Umbilical cord (tissue), 2 donors: ENCODE results near the gene LOXL1. TPM values are rescaled to one million over a fixed set of nuclear protein-coding genes. Genes with fewer than 3 reads are reported as not detected.

Source experiments
- DNase-seq: peaks from one replicate; pipeline ENCODE4 v3.0.0-alpha.2; 2015; ENCODE audit warnings: low spot score
- total RNA-seq: library from RNA; depleted of rRNA; stranded (reverse); fragments of >200 nt; gene quantifications from one replicate; pipeline ENCODE4 v1.2.3, GENCODE V29; 2014; ENCODE audit warnings: low replicate concordance; ENCODE audit not compliant: insufficient read depth

The LOXL1 gene
- total RNA-seq, 1 donor from 2014 or later, result 212 TPM

GRCh38 chr15:73991726-73992593 is 65.7 kb downstream of the LOXL1 start, which contains the start of gene STOML1:
TSS of gene STOML1 (minus strand) at chr15:73992295. CDS start at chr15:73992223, 72 bp downstream.
- peak; percentile 94 for DNase-seq

- DNase-seq, result no peak
Measured at GRCh38 chr15:73992594-73992898, 66.3 kb downstream of the LOXL1 start.

- no peak for DNase-seq
Measured at GRCh38 chr15:73993211-73993994, 67.1 kb downstream of the LOXL1 start.

- DNase-seq, result peak; percentile 99
Measured at GRCh38 chr15:73994413-73994883, 68.2 kb downstream of the LOXL1 start, which contains the start of gene PML. TSS of gene PML (plus strand) at chr15:73994716. CDS start at chr15:73994813, 97 bp downstream.

GRCh38 chr15:73994912-73995622 is 68.8 kb downstream of the LOXL1 start:
- no peak for DNase-seq

- DNase-seq, result no peak
Measured at GRCh38 chr15:73996267-73996666, 70.0 kb downstream of the LOXL1 start.

- no peak for DNase-seq
Measured at GRCh38 chr15:73996939-73997338, 70.7 kb downstream of the LOXL1 start.

- no peak for DNase-seq
Measured at GRCh38 chr15:73997986-73998385, 71.7 kb downstream of the LOXL1 start.

Other genes starting within 250 kb of the LOXL1 start
- gene CD276, start 242.1 kb upstream of the LOXL1 start, total RNA-seq, result 38.5 TPM
- 9.6 TPM for gene INSYN1, start 173.1 kb upstream of the LOXL1 start, total RNA-seq
- not detected for gene TBC1D21, start 52.9 kb upstream of the LOXL1 start, total RNA-seq
- gene STOML1, start 65.8 kb downstream of the LOXL1 start, total RNA-seq, result 18.5 TPM
- 20.9 TPM for gene PML, start 68.3 kb downstream of the LOXL1 start, total RNA-seq
- 2.6 TPM for gene GOLGA6A, start 156.1 kb downstream of the LOXL1 start, total RNA-seq
- 2.6 TPM for gene ISLR2, start 204.1 kb downstream of the LOXL1 start, total RNA-seq
- 95.1 TPM for gene ISLR, start 247.2 kb downstream of the LOXL1 start, total RNA-seq